Measurements from ENCODE around the gene PAGR1. TPM values are rescaled to one million over a fixed set of nuclear protein-coding genes. Genes with fewer than 3 reads are reported as not detected.

Gene PAGR1
- total and polyA plus RNA-seq, 2 of the 13 experiments (the other 11 are each of a cell fraction or from before 2014, with no cell fraction given) = 9.8 to 66.4 TPM

GRCh38 chr16:29858149-29858849 is 42.3 kb downstream of the PAGR1 start:
- H3K4me3 ChIP-seq (replicated peaks in 1 of 3; ENCODE audit: insufficient read depth in 1 of 3, low read depth in 2 of 3, low read length in 3 of 3) = no peak overlapping the region
- H3K36me3 ChIP-seq (replicated peaks in 1 of 2; ENCODE audit: control insufficient read depth in 1 of 2, insufficient read depth in 2 of 2, low read length in 2 of 2) = peaks cover 6 to 13% of the 10 kb centered on the region in 2 experiments; a peak in 4 of 5 replicates
- DNase-seq (ENCODE audit: low spot score) (no peak), FAIRE-seq (no peak), ATAC-seq (no peak)
- H3K79me2 ChIP-seq (ENCODE audit: insufficient read depth, low read length) = peaks cover 13% of the 10 kb centered on the region
- intact Hi-C loops (cut with micrococcal nuclease; ENCODE audit: unreplicated experiment) (no loop called here), in situ Hi-C loops (cut with HindIII; ENCODE audit: extremely low pct_ligation_motif_present, low pct_unique_long_range_greater_than_20kb) (no loop called here)
- ChIA-PET CTCF (ENCODE audit: low intra/inter-chr PET ratio, low total read pairs) (no interaction called here), POLR2A (interaction anchor here (0.6 to 2.9 kb wide), 5 partner anchors 10 to 51 kb away, joined by 3 to 6 read pairs (median 6); partner anchors contain the start of gene PAGR1)
- 93% methylated on average over 10 of the region's 10 CpGs for WGBS (ENCODE audit: low lambda C conversion rate)
- TF ChIP-seq HOMEZ (CRISPR knock-in tag; IDR thresholded peaks at IDR 0.05; ENCODE audit: low read depth) (no peak), E2F5 (CRISPR knock-in tag; conservative IDR thresholded peaks at IDR 0.05) (no peak), ZNF263 (CRISPR knock-in tag; IDR thresholded peaks at IDR 0.05) (no peak), HNRNPK (IDR thresholded peaks at IDR 0.05; ENCODE audit: low read depth, low read length, poor library complexity, severe bottlenecking) (no peak), ZNF20 (CRISPR knock-in tag; IDR thresholded peaks at IDR 0.05) (no peak), HNRNPH1 (optimal IDR thresholded peaks at IDR 0.05; ENCODE audit: low read depth, low read length) (no peak), MTF1 (CRISPR knock-in tag; IDR thresholded peaks at IDR 0.05) (no peak)
- H4K20me1 ChIP-seq (ENCODE audit: insufficient read depth, low read length) = no peaks in the 10 kb centered on the region; the same call in 1 of the 2 replicates
- H3K9me3 ChIP-seq (ENCODE audit: low read length) = no peaks in the 10 kb centered on the region
- H2AFZ ChIP-seq (ENCODE audit: low read length) = no peak overlapping the region
- H3K27ac ChIP-seq (ENCODE audit: extremely low read length, insufficient read depth, low read length) = no peak overlapping the region
- no peak overlapping the region for H3K4me2 ChIP-seq (ENCODE audit: low read depth, low read length)
- no peaks in the 10 kb centered on the region; a peak in 1 of 5 replicates for H3K27me3 ChIP-seq (ENCODE audit: control insufficient read depth in 1 of 2, insufficient read depth in 2 of 2, low read length in 2 of 2)
- no TSS peak for BruUV-seq (replicated peaks)
- H3K9ac ChIP-seq (ENCODE audit: insufficient read depth, low read depth, low read length) = no peak overlapping the region
- H3K4me1 ChIP-seq (ENCODE audit: insufficient read depth, low read length) = peaks cover 16% of the 10 kb centered on the region

All from HepG2 (cell line).